Measurements from ENCODE around the gene DUSP6.
A peak's percentile ranks its signal among the peaks of the same experiment; 100 is the strongest.

Gene DUSP6

DNA sequence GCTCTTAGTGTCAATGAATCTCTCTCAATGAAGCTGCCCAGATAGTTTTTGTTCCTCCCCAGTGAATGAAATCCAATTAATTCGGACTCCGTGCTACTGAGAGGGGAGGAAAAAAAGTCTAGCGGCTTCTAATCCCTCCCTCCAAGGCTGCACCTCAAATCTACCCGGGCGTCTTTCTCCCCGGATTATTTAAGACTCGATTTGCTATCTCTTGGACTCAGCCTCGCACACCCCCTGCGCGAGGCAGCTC is 134 bp downstream of the DUSP6 start:
- no peak for DNase-seq (ENCODE audit: low read depth)
- TF ChIP-seq, protein P1, sequence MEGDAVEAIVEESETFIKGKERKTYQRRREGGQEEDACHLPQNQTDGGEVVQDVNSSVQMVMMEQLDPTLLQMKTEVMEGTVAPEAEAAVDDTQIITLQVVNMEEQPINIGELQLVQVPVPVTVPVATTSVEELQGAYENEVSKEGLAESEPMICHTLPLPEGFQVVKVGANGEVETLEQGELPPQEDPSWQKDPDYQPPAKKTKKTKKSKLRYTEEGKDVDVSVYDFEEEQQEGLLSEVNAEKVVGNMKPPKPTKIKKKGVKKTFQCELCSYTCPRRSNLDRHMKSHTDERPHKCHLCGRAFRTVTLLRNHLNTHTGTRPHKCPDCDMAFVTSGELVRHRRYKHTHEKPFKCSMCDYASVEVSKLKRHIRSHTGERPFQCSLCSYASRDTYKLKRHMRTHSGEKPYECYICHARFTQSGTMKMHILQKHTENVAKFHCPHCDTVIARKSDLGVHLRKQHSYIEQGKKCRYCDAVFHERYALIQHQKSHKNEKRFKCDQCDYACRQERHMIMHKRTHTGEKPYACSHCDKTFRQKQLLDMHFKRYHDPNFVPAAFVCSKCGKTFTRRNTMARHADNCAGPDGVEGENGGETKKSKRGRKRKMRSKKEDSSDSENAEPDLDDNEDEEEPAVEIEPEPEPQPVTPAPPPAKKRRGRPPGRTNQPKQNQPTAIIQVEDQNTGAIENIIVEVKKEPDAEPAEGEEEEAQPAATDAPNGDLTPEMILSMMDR (IDR thresholded peaks at IDR 0.05; ENCODE audit: low read length, missing control alignments) = no peak

DNA sequence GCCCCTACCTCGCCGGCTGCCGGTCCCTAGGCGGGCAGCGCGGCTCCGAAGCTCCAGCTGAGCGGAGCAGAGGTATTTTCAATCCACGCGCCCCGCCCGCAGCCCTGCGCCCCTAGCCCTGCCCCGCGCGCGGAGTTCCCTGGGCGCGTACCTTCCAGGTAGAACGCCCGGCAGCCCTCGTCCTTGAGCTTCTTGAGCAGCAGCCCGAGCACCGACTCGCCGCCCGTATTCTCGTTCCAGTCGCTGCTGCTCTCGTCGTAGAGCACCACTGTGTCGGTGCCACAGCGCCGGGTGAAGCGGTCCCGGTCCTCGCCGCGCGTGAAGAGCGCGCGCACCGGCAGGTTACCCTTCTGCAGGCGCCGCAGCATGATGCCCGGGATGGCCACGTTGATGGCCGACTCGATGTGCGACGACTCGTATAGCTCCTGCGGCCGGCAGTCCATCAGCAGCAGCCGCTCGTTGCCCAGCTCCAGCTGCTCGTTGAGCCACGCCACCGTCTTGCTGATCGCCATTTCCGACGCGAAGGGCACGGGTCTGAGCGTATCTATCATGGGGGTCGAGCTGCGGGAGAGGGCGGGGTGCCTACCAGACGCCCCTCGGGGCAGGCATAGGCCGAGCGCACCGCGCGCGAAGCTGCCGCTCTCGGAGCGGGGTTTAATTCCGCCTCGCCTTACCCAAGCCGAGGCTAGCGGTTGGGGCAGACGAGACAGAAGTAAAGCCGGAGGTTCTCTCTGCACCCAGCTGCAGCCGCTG is 636 bp downstream of the DUSP6 start:
- TF ChIP-seq, protein P1 (IDR thresholded peaks at IDR 0.05; ENCODE audit: low read length, missing control alignments) = no peak
- no peak for DNase-seq (ENCODE audit: low read depth)
- H3K4me3 ChIP-seq (replicated peaks; ENCODE audit: low read depth, low read length) = peak overlapping the region; percentile 98

More for the DNA sequence above, 134 bp downstream of the DUSP6 start:
- peak overlapping the region; percentile 98 for H3K4me3 ChIP-seq (replicated peaks; ENCODE audit: low read depth, low read length)

DNA sequence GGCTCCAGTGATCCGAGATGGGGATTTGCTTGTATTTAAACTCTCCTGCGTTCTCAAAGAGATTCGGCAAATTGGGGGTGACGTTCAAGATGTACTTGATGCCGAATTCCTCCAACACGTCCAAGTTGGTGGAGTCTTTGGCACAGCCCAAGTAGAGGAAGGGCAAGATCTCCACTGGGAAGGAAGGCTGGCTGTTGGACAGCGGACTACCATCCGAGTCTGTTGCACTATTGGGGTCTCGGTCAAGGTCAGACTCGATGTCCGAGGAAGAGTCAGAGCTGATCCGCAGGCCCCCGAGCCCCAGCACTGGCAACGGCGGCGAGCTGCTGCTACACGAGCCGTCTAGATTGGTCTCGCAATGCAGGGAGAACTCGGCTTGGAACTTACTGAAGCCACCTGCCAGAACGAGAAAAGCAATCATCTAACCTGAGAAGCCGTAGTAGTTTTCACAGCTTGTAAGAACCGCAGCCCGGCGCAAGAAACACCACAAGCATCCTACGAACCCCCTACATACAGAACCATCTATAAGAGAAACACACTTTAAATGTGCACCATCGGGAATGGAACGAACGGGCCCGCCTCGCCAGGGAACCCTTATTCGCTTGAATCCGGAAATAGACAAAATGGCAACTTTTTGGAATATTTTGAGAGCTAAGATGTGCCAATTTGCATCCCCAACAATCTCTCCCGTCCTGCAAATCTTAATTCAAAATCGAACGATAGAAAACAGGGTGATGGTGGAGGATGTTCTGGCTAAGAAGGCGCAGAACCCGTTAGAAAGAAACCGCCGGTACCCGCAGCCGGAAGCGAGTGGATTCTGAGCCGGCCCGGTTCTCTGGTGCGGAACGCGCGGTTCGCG is 1.4 kb downstream of the DUSP6 start:
- DNase-seq (ENCODE audit: low read depth) = peak; percentile 59
- peak overlapping the region; percentile 98 for H3K4me3 ChIP-seq (replicated peaks; ENCODE audit: low read depth, low read length)
- TF ChIP-seq, protein P1 (IDR thresholded peaks at IDR 0.05; ENCODE audit: low read length, missing control alignments) = no peak

DNA sequence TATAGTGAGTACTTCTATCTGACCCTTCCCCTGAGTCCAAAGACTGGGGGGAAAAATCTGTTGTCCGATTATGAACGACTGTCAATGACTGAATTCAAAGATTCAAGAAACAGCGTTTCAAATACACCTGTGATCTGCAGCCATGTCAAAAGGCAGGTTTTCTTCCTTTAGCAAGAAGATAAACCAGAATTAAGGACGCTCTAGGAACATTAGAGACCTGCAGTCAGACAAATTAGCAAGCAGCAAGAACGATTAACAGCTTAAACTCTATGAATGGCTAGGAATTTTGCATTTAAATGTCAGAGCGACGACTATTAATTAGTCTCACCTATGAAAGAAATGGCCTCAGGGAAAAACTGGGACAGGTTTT is 2.1 kb downstream of the DUSP6 start:
- TF ChIP-seq, protein P1 (IDR thresholded peaks at IDR 0.05; ENCODE audit: low read length, missing control alignments) = no peak
- no peak for DNase-seq (ENCODE audit: low read depth)
- H3K4me3 ChIP-seq (replicated peaks; ENCODE audit: low read depth, low read length) = peak overlapping the region; percentile 98

DNA sequence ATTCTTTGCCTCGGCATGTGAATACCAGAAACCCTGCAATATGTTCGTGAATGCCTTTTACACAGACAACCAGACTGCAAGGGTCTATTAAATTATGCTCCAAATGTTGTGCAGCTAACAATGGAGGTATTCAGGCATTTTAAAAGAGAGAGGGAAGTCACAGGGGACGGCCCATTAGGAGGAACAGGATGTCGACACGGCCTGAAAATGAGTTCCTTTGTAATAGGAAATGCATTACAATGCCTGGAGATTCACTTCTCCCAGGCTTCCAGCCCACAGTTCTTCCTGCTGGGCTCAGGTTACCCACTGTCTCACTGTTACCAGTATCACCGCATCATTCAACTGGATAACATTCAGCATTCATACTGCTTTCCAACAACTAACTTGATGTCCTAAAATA is 2.5 kb downstream of the DUSP6 start:
- TF ChIP-seq, protein P1 (IDR thresholded peaks at IDR 0.05; ENCODE audit: low read length, missing control alignments) = no peak
- DNase-seq (ENCODE audit: low read depth) = peak; percentile 87
- peak overlapping the region; percentile 98 for H3K4me3 ChIP-seq (replicated peaks; ENCODE audit: low read depth, low read length)

DNA sequence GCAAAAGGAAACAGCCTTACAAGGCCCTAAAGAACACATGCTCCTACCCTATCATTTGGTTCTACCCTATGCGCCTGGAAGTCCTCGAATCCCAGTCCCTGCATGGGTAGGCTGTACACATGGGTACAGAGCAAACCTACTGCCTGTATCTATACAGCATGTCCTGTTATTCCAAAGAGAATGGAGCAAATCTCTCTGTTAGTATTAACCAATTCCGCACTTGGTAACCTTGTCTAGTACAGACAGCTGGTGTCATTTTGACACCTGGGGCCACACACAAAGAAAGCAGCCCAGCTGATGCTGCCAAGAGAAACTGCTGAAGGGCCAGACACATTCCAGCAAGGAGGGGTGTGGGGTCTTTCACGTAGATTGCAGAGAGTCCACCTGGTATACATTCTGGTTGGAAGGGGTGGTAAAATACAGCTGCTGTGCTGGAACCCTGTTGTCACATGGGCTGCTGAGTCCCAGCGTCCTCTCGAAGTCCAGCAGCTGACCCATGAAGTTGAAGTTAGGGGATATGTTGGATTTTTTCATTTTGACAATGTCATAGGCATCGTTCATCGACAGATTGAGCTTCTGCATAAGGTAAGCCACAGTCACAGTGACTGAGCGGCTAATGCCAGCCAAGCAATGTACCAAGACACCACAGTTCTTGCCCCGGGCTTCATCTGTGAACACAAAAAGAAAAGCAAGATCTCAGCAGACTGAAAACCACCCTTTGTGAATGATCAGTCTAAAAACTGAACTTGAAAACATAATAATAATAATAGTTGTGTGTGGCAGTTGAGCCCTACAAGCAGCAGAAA is 3.2 kb downstream of the DUSP6 start:
- TF ChIP-seq, protein P1 (IDR thresholded peaks at IDR 0.05; ENCODE audit: low read length, missing control alignments) = no peak

More for the DNA sequence above, 3.2 kb downstream of the DUSP6 start:
- DNase-seq (ENCODE audit: low read depth) = peak; percentile 47
- peak overlapping the region; percentile 98 for H3K4me3 ChIP-seq (replicated peaks; ENCODE audit: low read depth, low read length)
